Posterior vena cava (tissue), 2 donors: ENCODE data around the gene CNNM3. TPM values are rescaled to one million over a fixed set of nuclear protein-coding genes. Genes with fewer than 3 reads are reported as not detected.

ENCODE experiments used
- DNase-seq: peaks from one replicate; pipeline ENCODE4 v3.0.0-alpha.2; 2020; ENCODE audit warnings: low spot score
- intact Hi-C, 2 donors: fragments of 100-400 bp; cut with DNase I; formaldehyde crosslinking; loops; one replicate each; pipeline versions ENCODE4 v1.14.1 to v1.14.2; 2022 to 2023
- total RNA-seq, 2 donors: library from RNA; stranded (reverse); fragmentation: NEBNext Ultra II Directional; extraction: Animal tissue kit (Norgen Biotek cat#: 25700); gene quantifications; one replicate each; pipeline ENCODE4 v1.2.1, GENCODE V29; 2021
- donor health status: DM: yes; HTN: yes; CAD: no.
- donor health status: DM: yes; HTN: yes; CAD: no.

Gene CNNM3
- total RNA-seq, 2 donors from 2014 or later, result 6.2 to 8.0 TPM

DNA sequence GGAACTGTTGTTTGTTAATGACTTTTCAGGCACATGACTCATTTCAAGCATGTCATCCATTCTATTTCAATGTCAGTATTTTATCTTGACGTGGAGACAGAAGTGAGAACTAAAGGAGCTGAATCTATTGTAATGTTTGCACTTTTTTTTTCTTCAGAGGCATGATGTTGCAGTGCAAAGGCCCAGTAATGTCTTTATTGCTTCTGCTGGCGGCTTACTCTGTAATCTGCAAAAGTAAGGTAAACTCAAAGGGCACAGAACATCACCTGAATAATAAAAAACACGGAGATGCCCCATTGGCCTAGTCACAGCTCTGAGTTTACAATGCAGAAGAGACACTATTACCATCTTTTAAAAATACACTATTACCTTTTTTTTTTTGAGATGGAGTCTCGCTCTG, 2.4 kb upstream of the CNNM3 start:
- DNase-seq, result no peak
- intact Hi-C loops, result loop anchor here in 1 of 2 donors (5.0 kb wide), 1 partner anchor 91 kb away; no protein-coding TSS in a partner anchor

- intact Hi-C loops, result no loop called here
- no peak for DNase-seq
Measured at GRCh38 chr2:96815326-96816126, 542 bp upstream of the CNNM3 start.

DNA sequence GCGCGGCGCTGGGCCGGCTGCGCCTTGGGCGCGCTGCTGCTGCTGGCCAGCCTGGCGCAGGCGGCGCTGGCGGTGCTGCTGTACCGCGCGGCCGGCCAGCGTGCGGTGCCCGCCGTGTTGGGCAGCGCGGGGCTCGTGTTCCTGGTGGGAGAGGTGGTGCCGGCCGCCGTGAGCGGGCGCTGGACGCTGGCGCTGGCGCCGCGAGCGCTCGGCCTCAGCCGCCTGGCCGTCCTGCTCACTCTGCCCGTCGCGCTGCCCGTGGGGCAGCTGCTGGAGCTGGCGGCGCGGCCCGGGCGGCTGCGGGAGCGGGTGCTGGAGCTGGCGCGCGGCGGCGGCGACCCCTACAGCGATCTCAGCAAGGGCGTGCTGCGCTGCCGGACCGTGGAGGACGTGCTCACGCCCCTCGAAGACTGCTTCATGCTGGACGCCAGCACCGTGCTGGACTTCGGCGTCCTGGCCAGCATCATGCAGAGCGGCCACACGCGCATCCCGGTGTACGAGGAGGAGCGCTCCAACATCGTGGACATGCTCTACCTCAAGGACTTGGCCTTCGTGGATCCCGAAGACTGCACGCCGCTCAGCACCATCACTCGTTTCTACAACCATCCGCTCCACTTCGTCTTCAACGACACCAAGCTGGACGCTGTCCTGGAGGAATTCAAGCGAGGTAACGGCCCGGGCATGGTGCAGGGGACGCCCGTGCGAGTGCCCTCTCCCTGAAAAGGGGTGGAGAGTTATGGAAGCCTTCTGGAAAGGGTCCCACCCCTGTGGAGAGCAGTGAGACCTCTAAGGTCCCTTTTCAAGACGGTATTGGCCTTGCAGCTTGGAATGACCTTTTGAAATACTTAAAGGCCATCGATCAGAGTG, 1.0 kb downstream of the CNNM3 start:
- no peak for DNase-seq
- intact Hi-C loops, result no loop called here

DNA sequence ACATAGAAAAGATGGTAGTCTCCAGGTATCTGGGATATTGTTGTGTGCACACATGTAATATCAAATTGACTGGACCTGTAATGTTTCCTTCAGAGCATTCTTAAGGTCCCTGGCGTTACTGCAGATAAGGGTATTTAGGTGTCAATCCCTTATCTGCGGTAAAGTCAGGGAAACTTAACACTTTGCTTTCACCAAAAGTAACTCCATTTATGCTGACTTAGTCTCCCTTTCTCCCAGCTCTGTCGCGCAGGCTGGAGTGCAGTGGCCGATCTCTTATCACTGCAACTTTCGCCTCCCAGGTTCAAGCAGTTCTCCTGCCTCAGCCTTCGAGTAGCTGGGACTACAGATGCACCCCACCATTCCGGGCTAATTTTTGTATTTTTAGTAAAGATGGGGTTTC, 1.8 kb downstream of the CNNM3 start:
- intact Hi-C loops, result no loop called here
- no peak for DNase-seq

DNA sequence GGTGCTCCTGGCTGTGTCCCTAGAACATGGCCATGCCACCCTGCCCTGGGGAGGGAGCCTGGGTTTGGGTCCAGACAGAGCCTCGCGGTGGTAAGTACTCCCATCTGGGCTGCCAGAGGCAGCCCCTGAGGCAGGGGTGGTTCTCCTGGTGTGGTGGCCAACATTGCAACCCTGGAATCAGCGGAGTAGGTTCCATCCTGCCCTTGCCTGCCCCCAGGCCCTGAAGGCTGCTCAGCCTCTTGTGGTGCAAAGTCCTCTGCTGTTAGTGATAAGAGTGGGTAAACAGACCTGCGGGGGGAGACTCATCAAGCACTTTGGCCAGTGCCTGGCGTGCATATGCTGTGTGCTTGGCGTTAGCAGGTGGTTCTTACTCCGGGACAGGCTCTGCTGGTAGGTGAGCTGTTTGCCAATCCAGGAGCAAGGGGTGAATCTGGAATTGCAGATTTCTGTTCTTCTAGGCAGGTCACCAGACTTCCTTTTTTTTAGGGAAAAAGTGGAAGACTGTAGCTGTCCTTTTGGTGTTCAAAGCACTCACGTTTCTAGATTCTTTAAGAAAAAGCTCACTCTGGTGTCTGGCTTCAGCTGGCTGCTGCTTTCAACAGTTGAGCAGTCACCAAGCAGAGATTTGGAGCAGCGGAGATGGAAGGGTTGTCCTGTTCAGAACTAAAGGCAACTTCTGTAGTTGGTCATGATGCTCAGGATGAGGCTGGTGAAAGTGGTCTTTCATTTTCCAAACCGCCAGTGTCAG, 3.2 kb downstream of the CNNM3 start:
- intact Hi-C loops, result no loop called here
- no peak for DNase-seq

DNA sequence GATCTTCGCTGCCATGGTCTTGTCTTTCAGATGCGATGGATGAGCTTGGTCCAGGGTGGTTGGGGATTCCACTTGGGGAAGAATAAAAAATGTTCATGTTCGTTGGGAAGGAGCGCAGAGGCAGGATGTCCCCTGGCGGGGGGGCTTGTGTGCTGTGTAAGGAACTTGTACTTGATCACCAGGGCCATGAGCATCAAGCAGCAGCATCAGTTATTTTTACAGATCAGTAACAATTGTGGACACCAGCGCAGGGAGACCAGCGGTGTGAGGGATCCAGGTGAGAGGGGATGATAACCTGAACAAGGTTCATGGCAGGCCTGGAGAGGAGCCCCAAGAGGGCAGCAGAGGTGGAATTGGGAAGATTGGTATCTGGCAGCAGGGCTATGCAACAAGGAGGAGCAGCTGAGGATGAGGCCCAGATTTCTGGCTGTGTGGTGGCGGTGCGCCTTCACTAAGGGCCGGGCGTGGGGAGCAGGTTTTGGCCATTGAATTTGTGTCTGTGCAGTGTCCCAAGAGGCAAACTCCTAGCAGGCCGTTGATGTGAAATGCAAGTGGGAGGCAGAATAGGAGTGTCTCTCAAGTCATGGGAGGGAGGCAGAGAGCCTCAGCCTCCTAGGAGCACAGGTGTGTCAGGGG, 3.9 kb downstream of the CNNM3 start:
- DNase-seq, result no peak
- intact Hi-C loops, result no loop called here

DNA sequence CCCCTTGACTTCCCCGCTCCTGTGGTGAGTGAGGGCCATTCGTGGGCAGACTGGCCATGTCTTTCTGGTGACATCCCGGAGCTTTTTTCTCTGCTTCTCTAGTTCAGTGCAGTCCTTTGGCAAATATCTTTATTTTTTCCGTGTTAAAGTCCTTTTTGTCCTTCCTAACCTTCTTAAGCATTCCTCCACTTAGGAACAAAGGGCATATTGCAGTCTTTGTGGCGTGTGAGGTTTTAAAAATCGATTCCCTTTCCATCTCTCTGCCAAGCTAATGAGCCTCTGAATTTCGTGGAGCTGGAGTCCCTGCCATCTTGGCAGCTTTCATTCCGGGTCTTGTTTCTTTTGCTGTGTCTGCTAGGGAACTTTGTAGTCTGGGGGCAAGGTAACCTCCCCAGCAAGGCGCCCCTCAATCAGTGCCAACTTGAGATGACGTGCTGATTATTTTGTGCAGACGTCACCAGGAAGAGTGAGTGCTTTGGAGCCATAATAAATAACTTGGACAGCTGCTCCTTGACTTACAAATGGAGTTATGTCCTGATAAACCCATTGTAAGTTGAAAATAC, 5.1 kb downstream of the CNNM3 start:
- intact Hi-C loops, result no loop called here
- no peak for DNase-seq

GRCh38 chr2:96822786-96823185, 6.7 kb downstream of the CNNM3 start:
- no peak for DNase-seq
- intact Hi-C loops, result no loop called here

DNA sequence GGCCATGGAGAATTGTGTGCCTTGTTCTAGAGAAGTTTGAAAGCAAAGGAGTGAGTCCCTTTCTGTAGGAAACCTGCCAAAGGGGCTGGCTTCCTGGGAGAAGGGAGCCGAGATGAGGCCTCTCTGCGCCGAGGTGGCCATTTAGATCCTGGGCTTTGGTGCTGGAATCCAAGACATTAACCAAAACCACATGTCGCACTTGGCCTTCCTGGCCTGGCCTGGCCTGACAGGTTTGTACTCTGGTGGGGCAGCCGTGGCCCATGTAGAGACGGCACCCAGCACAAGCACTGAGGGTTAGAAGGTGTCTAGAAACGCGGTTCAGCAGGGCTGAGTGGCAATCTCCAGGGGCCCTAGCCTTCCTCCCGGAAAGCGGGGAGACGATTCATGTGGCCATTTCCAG, 7.1 kb downstream of the CNNM3 start:
- intact Hi-C loops, result no loop called here
- DNase-seq, result no peak

GRCh38 chr2:96824079-96824870, 8.2 kb downstream of the CNNM3 start:
- no peak for DNase-seq
- intact Hi-C loops, result no loop called here

DNA sequence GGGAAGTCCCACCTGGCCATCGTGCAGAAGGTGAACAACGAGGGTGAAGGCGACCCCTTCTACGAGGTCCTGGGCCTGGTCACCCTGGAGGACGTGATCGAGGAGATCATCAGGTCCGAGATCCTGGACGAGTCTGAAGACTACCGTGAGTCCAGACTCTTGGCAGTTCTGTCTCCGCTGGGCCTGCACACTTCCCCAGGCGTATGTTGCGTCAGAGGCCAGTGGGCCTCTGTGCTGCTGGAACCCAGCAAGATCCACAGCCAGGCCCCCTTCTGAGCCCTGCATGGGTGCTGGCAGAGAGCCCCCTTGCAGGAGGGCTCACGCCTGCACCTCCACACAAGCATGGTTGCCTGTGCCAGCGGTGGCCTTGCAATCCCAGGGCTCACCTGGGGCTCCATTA, 9.0 kb downstream of the CNNM3 start:
- intact Hi-C loops, result no loop called here
- peak; percentile 71 for DNase-seq

- DNase-seq, result peak; percentile 71
- intact Hi-C loops, result no loop called here
Measured at GRCh38 chr2:96826546-96827278, 10.6 kb downstream of the CNNM3 start.

GRCh38 chr2:96828436-96828835, 12.4 kb downstream of the CNNM3 start:
- intact Hi-C loops, result no loop called here
- peak; percentile 76 for DNase-seq

DNA sequence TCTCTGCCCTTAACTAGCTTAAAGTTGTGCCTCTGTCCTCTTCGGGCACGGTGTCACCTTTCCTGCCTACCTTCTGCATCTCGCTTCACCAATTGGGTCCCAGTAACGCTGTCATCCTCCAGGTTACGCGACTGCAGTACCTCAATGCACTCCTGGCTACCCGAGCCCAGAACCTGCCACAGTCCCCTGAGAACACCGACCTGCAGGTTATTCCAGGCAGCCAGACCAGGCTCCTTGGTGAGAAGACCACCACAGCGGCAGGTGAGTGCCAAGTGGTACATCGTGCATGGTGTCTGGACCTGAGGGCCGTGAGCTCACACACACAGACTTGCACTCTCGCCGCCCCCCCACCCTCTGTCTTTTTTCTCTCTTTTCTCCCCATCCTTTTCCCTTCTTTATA, 12.8 kb downstream of the CNNM3 start:
- intact Hi-C loops, result no loop called here
- DNase-seq, result peak; percentile 79

GRCh38 chr2:96830044-96830562, 14.0 kb downstream of the CNNM3 start:
- no peak for DNase-seq
- intact Hi-C loops, result no loop called here

DNA sequence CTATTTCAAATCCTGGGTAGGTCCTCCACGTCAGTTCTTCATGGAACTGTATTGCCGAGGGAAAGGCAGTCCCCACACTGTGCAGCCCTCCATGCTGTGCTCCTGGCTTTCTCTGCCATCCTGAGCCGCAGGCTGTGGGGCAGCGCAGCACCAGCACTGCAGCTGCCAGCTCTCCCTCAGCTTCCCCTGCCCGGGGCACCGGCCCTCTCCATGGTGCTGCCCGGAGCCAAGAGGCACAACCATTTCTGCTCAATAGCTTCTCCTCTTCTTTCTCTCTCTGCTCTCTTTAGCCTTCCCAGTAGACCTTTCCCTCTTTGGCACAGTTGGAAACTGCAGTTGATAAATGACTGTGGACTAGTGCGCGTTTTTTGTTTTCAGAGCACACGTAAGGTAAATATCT, 15.6 kb downstream of the CNNM3 start:
- no peak for DNase-seq
- intact Hi-C loops, result no loop called here

DNA sequence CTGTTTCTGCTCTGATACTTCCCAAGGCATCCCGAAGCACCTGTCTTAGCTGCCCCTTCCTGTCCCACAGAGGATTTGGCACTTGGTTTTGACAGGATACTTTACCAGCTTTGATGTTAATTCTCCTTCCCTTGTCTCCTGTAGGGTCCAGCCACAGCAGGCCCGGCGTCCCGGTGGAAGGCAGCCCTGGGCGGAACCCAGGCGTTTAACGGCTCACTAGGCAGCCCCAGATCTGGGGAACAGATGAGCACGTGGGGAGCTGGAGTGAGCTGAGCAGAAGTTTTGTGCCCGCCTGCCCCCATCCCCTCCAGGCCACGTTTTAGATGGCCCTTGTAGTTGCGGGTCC, 16.3 kb downstream of the CNNM3 start:
- DNase-seq, result no peak
- intact Hi-C loops, result no loop called here
